Mammary epithelial cell (primary cell): Measurements from ENCODE around the gene FBLN7.

Experiments used
- EZH2 ChIP-seq: IDR thresholded peaks from 2 replicates; pipeline ENCODE4 v1.6.1; 2012; ENCODE audit warnings: low read length, inconsistent platforms, borderline replicate concordance
- TF ChIP-seq, protein P1 (sequence below), 2 donors: IDR thresholded peaks in 1 of 2; conservative IDR thresholded peaks in 1 of 2; 2 replicates each; pipeline ENCODE4 v1.5.1; 2011 to 2012; ENCODE audit warnings: inconsistent platforms in 2 of 2, low read length in 2 of 2, mild to moderate bottlenecking in 2 of 2, control low read depth in 1 of 2, low read depth in 1 of 2; ENCODE audit not compliant: insufficient read depth in 1 of 2; ENCODE audit errors: extremely low read depth in 1 of 2

DNA sequence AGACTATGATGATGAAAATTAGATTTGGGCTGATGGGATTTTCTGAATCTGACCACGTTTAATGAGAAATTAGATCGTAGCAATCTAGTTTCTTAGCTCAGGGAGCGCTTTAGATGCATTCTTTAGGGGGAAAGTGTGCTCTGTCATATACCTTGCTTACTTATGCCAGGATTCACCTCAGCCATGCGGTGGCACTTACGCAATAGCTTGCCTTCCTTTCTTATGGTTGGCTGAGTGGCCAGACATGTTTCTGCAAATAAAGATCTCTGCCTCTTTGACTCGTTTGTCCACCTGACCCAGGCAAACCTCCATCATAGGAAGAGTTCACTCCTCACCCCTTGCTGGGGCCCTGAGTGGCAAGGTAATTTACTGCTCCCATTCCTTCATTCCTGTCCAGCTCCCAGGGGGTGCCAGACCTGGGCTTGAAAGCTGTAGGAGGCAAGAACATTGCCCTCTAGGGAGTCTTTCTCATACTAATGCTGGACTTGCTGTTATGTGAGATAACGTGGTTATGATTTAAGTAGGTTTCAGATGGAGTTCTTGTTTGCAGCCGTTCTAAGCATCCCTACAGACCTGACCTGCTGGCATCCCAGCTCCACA is 57.1 kb downstream of the FBLN7 start:
- no peak for TF ChIP-seq EZH2
- TF ChIP-seq, protein P1, sequence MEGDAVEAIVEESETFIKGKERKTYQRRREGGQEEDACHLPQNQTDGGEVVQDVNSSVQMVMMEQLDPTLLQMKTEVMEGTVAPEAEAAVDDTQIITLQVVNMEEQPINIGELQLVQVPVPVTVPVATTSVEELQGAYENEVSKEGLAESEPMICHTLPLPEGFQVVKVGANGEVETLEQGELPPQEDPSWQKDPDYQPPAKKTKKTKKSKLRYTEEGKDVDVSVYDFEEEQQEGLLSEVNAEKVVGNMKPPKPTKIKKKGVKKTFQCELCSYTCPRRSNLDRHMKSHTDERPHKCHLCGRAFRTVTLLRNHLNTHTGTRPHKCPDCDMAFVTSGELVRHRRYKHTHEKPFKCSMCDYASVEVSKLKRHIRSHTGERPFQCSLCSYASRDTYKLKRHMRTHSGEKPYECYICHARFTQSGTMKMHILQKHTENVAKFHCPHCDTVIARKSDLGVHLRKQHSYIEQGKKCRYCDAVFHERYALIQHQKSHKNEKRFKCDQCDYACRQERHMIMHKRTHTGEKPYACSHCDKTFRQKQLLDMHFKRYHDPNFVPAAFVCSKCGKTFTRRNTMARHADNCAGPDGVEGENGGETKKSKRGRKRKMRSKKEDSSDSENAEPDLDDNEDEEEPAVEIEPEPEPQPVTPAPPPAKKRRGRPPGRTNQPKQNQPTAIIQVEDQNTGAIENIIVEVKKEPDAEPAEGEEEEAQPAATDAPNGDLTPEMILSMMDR (conservative IDR thresholded peaks at IDR 0.05 in 1 of 2, IDR thresholded peaks at IDR 0.05 in 1 of 2; ENCODE audit: extremely low read depth in 1 of 2, insufficient read depth in 1 of 2, low read depth in 1 of 2, low read length in 2 of 2) = no peak
